ENCODE measurements around the gene MINDY4.

Gene MINDY4

GRCh38 chr7:30846378-30846777 lies 75.2 kb downstream of the MINDY4 start:
- no peak for DNase-seq
- Histone ChIP-seq H3K36me3 (no peaks in the 10 kb centered on the region), H3K9me3 (ENCODE audit: severe bottlenecking) (no peaks in the 10 kb centered on the region), H3K4me3 (ENCODE audit: low read depth, low read length) (no peak overlapping the region), H3K27ac (no peak overlapping the region), H3K27me3 (ENCODE audit: insufficient read depth, low read depth, severe bottlenecking) (no peaks in the 10 kb centered on the region)
- TF ChIP-seq, protein P1, sequence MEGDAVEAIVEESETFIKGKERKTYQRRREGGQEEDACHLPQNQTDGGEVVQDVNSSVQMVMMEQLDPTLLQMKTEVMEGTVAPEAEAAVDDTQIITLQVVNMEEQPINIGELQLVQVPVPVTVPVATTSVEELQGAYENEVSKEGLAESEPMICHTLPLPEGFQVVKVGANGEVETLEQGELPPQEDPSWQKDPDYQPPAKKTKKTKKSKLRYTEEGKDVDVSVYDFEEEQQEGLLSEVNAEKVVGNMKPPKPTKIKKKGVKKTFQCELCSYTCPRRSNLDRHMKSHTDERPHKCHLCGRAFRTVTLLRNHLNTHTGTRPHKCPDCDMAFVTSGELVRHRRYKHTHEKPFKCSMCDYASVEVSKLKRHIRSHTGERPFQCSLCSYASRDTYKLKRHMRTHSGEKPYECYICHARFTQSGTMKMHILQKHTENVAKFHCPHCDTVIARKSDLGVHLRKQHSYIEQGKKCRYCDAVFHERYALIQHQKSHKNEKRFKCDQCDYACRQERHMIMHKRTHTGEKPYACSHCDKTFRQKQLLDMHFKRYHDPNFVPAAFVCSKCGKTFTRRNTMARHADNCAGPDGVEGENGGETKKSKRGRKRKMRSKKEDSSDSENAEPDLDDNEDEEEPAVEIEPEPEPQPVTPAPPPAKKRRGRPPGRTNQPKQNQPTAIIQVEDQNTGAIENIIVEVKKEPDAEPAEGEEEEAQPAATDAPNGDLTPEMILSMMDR (IDR thresholded peaks at IDR 0.05; ENCODE audit: low read depth, low read length), result no peak

GRCh38 chr7:30848121-30848855 lies 77.1 kb downstream of the MINDY4 start:
- no peak for DNase-seq
- H3K27me3 ChIP-seq (ENCODE audit: insufficient read depth, low read depth, severe bottlenecking), result no peaks in the 10 kb centered on the region
- no peaks in the 10 kb centered on the region for H3K36me3 ChIP-seq
- no peak overlapping the region for H3K27ac ChIP-seq
- H3K9me3 ChIP-seq (ENCODE audit: severe bottlenecking), result no peaks in the 10 kb centered on the region
- H3K4me3 ChIP-seq (ENCODE audit: low read depth, low read length), result no peak overlapping the region
- TF ChIP-seq, protein P1 (IDR thresholded peaks at IDR 0.05; ENCODE audit: low read depth, low read length), result no peak

DNA sequence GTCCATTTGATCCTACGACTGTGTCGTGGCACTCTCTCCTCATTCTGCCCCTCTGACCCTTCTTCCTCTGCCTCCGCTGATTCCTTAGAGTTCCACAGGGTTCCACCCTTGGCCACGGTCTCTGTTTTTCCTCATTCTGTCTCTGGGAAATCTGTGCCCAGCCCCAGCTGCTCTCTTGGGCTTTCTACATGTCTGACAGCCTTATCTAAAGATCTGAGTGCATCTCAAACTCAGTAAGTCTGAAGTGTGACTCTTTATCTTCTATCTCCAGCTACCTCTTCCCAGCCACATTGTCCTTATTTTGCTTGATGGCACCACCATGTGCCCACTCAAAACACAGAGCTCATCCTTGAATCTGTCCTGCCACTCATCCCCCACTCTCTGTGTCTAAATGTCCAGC lies 78.3 kb downstream of the MINDY4 start:
- TF ChIP-seq, protein P1 (IDR thresholded peaks at IDR 0.05; ENCODE audit: low read depth, low read length), result no peak
- Histone ChIP-seq H3K36me3 (no peaks in the 10 kb centered on the region), H3K4me3 (ENCODE audit: low read depth, low read length) (no peak overlapping the region), H3K27me3 (ENCODE audit: insufficient read depth, low read depth, severe bottlenecking) (no peaks in the 10 kb centered on the region), H3K27ac (no peak overlapping the region), H3K9me3 (ENCODE audit: severe bottlenecking) (no peaks in the 10 kb centered on the region)
- DNase-seq, result no peak

GRCh38 chr7:30850426-30850825 lies 79.2 kb downstream of the MINDY4 start:
- TF ChIP-seq, protein P1 (IDR thresholded peaks at IDR 0.05; ENCODE audit: low read depth, low read length), result no peak
- Histone ChIP-seq H3K4me3 (ENCODE audit: low read depth, low read length) (no peak overlapping the region), H3K27ac (no peak overlapping the region)

GRCh38 chr7:30851651-30852307 lies 80.6 kb downstream of the MINDY4 start:
- Histone ChIP-seq H3K4me3 (ENCODE audit: low read depth, low read length) (no peak overlapping the region), H3K36me3 (no peaks in the 10 kb centered on the region), H3K27me3 (ENCODE audit: insufficient read depth, low read depth, severe bottlenecking) (no peaks in the 10 kb centered on the region), H3K27ac (no peak overlapping the region), H3K9me3 (ENCODE audit: severe bottlenecking) (no peaks in the 10 kb centered on the region)
- TF ChIP-seq, protein P1 (IDR thresholded peaks at IDR 0.05; ENCODE audit: low read depth, low read length), result no peak
- no peak for DNase-seq

More at GRCh38 chr7:30850426-30850825, 79.2 kb downstream of the MINDY4 start:
- Histone ChIP-seq H3K36me3 (no peaks in the 10 kb centered on the region), H3K27me3 (ENCODE audit: insufficient read depth, low read depth, severe bottlenecking) (no peaks in the 10 kb centered on the region), H3K9me3 (ENCODE audit: severe bottlenecking) (no peaks in the 10 kb centered on the region)
- no peak for DNase-seq
